ENCODE results near the gene FUT3.

GRCh38 chr19:5820785-5821184 lies 30.5 kb downstream of the FUT3 start:
- TF ChIP-seq TAF1 (IDR thresholded peaks at IDR 0.05; ENCODE audit: borderline replicate concordance, insufficient read depth, low read length) (no peak), POLR2AphosphoS5 (IDR thresholded peaks at IDR 0.05; ENCODE audit: low read depth, low read length) (no peak), SIN3A (IDR thresholded peaks at IDR 0.05; ENCODE audit: borderline replicate concordance, insufficient read depth, low read length) (no peak)
- TF ChIP-seq, protein P1, sequence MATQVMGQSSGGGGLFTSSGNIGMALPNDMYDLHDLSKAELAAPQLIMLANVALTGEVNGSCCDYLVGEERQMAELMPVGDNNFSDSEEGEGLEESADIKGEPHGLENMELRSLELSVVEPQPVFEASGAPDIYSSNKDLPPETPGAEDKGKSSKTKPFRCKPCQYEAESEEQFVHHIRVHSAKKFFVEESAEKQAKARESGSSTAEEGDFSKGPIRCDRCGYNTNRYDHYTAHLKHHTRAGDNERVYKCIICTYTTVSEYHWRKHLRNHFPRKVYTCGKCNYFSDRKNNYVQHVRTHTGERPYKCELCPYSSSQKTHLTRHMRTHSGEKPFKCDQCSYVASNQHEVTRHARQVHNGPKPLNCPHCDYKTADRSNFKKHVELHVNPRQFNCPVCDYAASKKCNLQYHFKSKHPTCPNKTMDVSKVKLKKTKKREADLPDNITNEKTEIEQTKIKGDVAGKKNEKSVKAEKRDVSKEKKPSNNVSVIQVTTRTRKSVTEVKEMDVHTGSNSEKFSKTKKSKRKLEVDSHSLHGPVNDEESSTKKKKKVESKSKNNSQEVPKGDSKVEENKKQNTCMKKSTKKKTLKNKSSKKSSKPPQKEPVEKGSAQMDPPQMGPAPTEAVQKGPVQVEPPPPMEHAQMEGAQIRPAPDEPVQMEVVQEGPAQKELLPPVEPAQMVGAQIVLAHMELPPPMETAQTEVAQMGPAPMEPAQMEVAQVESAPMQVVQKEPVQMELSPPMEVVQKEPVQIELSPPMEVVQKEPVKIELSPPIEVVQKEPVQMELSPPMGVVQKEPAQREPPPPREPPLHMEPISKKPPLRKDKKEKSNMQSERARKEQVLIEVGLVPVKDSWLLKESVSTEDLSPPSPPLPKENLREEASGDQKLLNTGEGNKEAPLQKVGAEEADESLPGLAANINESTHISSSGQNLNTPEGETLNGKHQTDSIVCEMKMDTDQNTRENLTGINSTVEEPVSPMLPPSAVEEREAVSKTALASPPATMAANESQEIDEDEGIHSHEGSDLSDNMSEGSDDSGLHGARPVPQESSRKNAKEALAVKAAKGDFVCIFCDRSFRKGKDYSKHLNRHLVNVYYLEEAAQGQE (IDR thresholded peaks at IDR 0.05; ENCODE audit: insufficient read depth in 1 of 2, low read depth in 2 of 2, low read length in 2 of 2) = no peak

All from PFSK-1 (cell line).